ENCODE results near the gene CCBE1.

CCBE1 gene

DNA sequence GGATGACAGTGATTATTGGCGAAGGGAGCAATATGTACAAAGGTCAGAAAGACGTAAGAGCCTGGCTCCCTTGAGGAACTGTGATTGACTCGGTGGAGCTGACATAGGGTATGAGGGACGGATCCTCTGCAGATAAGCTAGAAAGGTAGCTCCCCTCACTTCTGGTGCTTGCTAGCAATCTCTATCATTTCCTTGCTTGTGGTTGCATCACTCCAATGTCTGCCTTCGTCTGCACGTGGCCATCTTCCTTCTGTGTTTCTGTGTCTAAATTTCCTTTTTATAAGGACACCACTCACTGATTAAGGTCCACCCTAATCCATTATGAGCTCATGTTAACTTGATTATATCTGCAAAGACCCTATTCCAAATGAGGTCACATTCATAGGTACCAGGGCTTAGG is 315.3 kb downstream of the CCBE1 start:
- DNase-seq, result no peak
